NCI-H2081 treated with DMSO at 0.1 percent for 48 hours (cell line): ENCODE data around the gene OR2L8.
"Not testable (repeated sequence)": the region's sequence is repeated elsewhere in the genome, so short reads cannot be mapped to it uniquely, and the experiment has no call there.

Experiments used
- DNase-seq: peaks from one replicate; lab custom pipeline; 2025; lab: John Stamatoyannopoulos, UW

Gene OR2L8, protein sequence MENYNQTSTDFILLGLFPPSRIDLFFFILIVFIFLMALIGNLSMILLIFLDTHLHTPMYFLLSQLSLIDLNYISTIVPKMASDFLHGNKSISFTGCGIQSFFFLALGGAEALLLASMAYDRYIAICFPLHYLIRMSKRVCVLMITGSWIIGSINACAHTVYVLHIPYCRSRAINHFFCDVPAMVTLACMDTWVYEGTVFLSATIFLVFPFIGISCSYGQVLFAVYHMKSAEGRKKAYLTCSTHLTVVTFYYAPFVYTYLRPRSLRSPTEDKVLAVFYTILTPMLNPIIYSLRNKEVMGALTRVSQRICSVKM

DNA sequence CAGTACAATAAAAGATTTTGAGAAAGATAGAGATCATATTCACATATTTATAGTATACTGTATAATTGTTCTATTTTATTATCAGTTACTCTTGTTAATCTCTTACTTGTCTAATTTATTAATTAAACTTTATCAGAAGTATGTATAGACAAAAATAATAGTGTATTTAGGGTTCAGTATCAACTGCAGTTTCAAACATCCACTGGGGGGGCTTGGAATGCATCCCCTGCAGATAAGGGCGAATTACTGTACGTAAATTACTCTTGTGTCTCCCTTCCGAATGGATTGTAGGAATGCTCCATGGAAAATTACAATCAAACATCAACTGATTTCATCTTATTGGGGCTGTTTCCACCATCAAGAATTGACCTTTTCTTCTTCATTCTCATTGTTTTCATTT, at the start of gene OR2L8:
TSS of gene OR2L8 (plus strand) at position 301 of the 400 bp plus-strand sequence. CDS start at position 301, 0 bp downstream.
- DNase-seq, result no peak

DNA sequence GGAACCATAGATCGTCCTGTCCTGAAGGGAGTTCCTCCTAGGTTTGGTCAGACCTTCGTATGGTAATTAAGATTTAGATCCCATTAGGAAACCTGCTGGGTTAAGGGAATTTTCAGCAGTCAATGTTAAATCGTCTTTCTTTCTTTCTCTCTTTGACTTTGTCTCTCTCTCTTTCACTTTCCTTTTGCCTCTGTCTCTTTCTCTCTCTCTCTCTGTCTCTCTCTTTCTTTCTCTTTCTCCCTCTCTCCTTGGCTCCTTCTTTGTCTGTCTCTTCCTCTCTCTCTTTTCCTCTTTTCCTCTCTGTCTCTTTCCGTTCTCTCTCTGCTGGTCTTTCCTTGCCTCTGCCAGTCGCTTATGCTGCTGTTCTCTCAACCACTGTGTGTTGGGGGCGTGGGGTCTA, 44.5 kb upstream of the OR2L8 start:
- DNase-seq, result no peak

DNA sequence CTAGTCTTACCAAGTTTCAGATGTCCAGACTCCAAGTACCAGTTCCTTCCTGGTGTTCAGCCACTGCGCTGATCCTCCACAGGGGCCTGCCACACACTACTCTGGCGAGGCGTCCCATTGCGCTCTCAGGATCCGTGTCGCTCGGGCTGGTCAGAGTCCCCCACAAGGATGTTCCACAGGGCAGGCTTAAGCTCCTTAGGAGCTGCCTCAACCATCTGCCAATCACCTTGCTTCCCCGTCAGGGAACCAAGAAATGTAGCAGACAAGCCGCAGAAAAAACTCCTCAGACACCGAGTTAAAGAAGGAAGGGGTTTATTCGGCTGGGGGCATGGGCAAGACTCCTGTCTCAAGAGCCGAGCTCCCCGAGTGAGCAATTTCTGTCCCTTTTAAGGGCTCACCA, 43.5 kb upstream of the OR2L8 start:
- no peak for DNase-seq

DNA sequence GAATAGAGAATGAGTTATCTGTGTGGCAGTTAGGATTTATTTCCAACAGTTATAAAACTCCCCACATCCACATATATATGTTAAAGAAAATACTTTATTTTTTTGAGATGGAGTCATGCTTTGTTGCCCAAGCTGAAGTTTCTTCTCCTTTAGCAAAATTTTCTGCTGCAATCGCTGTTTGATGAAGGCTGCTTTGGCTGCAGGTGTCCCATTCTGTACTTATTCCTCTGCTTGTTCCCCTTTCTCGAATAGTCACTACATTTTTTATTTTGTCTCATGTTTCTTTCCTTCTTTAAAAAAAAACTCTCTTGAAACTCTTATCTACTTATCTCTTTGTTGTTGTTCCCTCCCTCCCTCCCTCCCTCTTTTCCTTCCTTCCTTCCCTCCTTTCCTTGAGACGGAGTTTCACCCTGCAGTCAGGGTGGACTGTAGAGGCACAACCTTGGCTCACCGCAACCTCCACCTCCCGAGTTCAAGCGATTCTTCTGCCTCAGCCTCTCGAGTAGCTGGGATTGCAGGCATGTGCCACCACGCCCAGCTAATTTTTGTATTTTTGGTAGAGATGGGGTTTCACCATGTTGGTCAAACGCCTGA, 42.7 kb upstream of the OR2L8 start:
- DNase-seq, result no peak

DNA sequence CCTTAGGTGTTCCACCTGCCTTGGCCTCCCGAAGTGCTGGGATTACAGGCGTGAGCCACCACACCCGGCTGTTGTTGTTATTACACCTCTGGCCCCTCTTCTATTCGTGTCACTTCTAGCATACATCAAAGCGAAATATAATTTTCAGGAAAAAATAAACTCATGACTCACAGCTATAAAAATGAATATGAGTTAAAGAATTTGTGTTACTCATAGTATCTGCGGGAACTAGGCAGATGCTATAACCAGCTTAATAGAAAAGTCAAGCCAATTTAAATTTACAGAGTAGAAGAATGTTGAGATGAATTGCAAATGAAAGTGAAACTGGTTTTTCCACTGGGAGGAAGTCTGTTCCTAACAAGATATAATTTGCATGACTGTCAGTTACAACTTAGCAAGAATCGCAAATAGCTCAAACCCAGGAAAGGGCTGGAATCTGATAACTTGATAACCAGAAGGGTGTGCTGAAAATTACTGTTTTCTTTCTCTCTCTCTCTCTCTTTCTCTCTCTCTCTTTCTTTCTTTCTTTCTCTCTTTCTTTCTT, 42.1 kb upstream of the OR2L8 start:
- DNase-seq, result no peak

DNA sequence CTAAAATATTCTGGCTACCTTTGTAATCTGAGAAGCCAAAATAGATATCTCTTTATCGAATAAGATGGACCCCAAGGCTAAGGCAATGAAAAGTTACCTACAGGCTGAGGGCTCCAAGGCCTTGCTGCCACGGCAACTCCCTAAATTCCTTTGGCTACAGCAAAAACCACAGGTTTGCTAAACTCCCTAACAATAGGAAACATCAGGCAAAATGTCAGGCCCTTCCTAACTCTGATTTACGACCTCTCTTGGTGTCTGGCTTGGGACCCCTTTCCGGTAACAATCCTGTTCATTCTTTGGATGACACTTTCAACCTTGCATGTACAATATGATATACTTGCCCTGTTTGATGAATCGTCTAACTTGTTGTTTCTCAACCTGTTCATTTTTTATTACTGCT, 39.9 kb upstream of the OR2L8 start:
- DNase-seq, result no peak

DNA sequence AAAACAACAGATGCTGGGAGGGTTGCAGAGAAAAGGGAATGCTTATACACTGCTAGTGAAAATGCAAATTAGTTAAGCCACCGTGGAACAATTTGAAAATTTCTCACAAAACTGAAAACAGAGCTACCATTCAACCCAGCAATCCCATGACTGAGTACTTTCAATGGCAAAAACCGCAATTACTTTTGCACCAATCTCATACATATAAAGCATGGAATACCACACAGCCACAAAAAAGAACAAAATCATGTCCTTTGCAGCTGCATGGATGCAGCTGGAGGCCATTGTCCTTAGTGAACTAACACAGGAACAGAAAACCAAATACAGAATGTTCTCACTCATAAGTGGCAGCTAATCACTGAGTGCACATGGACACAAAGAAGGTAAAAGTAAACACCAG, 34.9 kb upstream of the OR2L8 start:
- DNase-seq, result no peak

DNA sequence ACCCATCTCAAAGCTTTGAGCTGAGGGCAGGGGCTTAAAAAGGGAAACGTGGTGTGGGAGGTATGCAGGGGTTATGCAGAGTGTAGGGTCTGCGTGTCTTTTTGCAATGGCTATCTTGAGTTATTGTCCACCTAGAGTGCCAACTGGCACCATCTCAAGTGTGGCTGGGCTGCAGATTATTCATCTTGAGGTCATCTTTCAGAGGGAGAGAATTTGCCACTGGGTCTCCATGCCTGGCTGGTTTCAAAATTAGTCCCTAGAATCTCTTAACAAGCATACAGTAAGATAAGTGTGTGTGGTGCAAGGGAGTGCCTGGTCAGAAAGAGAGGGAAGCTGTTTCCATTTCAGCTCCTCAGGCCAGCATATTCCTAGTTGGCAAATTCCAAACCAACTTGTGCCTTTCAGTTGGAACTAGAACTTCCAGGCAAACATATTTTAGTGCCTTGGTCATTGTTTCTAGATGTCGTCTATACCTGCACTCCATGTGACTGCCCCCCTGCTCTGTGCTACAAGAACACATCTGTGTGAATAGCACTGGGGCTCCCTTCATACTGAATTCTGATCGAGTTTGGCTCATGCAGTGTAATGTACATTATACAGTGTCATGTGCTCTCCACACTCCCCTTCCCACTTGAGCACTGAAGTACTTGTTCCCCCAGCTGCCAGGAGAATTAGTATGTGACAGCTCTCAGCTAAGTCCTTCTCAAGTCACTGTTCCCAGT, 33.6 kb upstream of the OR2L8 start:
- DNase-seq, result no peak

DNA sequence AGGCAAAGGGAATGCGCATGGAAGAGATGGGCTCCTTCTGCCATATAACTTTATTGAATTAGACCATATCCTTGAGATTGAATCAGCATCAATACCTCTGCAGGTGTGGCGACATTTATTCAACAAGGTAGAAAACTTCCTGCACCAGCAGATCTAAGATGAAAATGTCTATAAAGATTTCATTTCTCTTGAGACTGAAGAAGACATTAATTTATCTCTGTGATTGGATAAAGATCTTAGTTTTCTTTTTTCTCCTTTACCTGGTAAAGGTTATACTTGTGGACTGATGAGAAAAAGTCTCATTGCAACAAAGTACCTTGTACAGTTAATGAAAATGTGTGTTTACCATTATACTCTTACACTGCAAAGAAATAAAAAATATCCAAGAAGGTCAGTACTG, 28.7 kb upstream of the OR2L8 start, which contains the start of gene OR2T8:
TSS of gene OR2T8 (plus strand) at position 301 of the 400 bp plus-strand sequence. CDS start 766 bp downstream, outside the sequence.
- no peak for DNase-seq

DNA sequence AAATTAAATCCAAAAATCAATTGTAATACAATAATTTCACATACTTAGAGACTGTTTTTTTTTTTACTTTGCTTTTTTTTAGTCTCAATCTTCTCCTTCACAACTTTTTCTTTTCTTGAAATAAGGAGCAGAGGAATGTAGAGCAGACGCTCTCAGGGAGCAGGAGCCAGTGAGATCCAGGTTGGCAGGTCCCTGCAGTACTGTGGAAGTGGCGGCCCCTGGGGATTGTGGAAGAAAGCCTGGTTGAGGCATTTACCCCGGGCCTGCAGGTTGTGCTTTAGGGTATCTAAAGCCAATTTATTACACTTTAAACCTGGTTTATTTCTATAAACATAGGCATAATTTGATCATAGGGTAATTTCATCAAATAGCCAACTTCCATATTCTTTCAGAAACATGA, 24.7 kb upstream of the OR2L8 start:
- DNase-seq, result no peak

DNA sequence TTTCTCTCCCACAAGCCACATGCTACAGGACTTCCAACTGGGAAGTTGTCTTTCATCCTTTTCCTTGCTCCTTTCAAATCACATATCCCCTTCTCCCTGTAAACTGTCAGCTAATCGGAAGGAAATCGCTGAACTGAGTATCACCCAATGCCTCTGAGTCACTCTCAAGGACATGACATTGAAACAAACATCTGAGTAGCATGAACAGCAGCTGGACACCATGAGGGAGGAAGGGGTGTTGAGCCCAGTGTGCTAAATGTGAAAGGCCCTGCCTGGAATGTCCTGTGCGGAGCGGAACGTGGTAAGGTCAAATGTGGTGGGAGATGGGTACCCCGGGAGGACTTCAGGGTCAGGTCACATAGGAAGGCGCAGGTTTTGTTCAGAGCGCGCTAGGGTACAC, 23.8 kb upstream of the OR2L8 start, which contains the start of gene OR2AJ1:
TSS of gene OR2AJ1 (plus strand) at position 22 of the 400 bp plus-strand sequence. CDS start 8,880 bp downstream, outside the sequence.
- no peak for DNase-seq

DNA sequence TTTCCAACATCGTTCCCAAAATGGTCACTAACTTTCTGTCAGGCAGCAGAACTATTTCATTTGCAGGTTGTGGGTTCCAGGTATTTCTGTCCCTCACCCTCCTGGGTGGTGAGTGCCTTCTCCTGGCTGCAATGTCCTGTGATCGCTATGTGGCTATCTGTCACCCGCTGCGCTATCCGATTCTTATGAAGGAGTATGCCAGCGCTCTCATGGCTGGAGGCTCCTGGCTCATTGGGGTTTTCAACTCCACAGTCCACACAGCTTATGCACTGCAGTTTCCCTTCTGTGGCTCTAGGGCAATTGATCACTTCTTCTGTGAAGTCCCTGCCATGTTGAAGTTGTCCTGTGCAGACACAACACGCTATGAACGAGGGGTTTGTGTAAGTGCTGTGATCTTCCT, 14.7 kb upstream of the OR2L8 start:
- no peak for DNase-seq

DNA sequence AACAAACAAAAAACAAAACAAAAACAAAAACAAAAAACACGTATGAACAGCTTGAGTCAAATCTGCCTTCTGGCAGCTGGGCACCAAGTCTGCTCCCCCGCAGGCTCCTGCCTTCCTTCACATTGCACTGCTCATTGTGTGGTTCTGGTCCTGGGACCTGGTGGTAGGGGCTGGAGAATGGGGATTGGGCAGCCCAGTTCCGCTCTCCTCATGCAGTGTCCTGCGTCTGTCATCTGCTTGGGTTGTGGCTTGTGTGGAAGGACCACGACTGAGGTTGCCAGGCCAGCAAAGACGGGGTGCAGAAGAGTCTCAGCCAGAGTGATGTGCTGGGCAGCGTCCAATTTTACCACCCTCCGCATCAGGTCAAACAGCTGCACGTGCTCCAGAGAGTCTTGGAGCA, 12.9 kb upstream of the OR2L8 start:
- DNase-seq, result no peak

DNA sequence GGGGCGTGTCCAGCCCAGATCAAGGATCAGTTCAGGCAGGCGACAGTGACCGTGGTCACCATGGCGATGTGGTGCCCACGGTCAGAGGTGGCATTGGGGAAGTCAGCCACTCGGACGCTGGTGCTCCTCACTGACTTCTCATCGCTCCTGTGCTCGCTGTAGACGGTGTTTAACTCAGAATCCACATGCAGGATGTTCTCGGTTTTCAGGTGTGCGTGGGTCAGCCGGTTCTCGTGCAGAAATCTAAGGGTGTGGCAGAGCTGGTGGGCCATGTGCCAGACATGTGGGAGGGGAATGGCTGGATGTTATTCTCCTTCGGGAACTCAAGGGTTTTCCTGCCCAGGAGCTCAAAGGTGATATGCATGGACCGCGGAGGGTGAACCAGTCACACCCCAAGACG, 12.2 kb upstream of the OR2L8 start:
- no peak for DNase-seq

DNA sequence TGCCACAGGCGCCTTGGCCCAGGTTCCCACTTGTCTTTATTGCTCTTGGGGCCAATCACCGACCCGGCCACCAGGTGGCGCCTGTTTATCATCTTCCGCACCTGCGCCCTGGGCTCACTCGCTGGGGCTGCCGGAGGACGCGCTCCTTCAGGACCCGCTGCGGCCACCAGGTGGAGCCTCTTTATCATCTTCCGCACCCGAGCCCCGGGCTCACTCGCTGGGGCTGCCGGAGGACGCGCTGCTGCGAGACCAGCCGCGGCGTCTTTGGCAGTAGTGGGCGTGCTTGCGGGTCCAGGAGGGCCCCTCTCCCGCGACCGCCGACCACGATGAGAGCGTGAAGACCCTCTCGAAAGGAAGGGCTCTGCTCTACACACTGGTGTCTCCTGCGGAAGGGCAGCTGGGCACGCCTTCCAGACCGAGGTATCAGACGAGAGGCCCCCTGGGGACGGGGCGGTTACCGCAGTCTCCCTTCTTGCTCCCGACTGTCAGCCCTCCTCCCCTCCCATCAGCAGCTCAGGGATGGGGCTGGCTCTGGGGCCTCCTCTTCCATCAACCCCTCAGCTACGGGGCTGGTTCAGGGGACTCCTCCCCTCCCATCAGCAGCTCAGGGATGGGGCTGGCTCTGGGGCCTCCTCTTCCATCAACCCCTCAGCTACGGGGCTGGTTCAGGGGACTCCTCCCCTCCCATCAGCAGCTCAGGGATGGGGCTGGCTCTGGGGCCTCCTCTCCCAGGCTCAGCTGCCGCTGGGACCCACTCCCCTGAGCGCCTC, 11.5 kb upstream of the OR2L8 start:
- not testable (repeated sequence) for DNase-seq

DNA sequence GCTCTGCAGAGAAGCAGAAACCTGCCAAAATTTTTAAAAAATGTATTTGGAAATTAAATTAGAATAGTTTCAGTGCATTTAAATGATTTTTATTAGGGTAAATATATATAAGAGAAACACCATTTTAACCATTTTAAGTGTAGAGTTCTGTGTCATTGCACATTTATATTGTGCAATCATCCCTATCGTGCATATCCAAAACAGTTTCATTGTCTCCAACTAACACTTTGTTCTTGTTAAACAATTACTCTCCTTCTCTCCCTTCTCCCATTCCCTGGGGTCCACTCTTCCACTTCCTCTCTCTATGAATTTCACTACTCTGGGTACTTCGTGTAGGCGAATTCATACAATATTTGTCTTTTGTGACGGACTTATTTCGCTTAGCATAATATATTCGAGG, 6.0 kb upstream of the OR2L8 start:
- no peak for DNase-seq

DNA sequence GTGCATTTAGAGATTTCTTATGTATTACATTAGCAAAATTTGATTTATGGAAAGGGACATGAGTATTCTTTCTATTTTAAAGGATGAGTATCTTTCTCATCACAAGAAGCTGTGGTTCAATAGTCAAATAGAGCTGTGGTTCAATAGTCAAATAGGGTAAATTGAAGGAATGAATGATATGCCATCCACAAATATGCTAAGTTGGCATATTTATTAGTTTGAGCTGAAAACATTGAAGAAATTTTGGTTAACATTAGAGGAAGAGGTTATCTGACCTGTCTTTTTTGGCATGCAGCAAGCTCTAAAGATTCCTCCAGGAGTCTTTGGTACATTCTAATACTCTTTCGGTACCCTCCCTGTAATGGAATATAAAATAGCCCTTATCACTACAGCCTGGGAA, 4.8 kb downstream of the OR2L8 start:
- no peak for DNase-seq

DNA sequence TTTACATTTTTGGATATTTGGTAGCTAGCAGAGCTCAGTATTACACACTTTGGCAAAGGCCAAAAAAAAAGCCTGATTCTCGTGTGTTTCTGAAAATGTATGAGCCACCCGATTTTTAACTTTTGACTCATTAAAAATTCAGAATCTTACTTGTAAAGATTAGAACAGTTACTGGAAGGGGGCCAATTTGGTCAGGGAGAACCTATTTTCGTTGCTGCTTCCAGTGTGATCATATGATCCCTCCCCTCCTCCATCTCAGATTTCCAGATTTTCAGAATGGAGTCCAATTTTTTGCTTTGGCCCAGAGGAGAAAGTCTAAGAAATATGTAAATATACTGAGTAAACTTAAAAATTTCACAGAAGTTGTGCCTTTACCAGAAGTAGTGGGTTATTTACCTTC, 13.1 kb downstream of the OR2L8 start:
- no peak for DNase-seq

DNA sequence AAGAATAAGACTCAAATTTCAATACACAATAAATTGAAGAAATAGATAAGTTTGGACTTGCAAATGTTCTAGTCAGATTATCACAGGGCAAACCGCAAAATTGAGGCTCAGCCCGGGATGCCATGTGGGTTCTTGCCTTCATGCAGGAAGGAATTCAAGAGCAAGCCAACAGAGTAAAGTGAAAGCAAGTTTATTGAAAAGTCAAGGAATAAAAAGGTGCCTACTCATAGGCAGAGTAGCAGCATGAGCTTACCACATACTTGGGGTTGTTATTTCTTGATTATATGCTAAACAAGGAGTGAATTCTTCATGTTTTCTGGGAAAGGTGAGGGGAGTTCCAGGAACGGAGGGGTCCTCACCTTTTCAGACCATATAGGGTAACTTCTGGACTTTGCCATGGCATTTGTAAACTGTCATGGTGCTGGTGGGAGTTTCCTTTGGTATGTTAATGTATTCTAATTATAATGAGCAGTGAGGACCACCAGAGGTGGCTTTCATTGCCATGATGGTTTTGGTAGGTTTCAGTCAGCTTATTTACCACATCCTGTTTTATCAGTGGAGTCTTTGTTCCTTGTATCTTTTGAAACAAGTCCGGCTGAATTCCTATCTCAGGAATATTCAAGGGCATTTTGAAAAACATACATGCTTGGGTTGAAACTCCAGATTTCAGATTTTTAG, 14.4 kb downstream of the OR2L8 start:
- DNase-seq, result no peak

DNA sequence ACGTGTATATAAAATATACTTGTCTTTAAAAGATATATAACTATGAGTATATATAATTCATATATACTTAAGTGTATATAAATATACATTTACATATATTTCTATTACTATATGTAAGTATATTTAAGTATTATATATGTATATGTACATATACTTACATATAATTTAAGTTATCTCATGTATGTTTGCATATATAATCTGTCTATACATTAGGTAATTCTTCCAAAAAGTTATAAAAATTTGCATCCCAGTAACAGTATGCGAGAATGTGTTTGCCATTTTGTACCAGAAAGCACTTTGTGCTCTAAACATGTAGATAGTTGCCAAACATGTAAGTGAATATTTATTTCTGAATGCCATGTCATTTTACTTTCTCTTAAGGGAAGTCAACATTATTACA, 16.3 kb downstream of the OR2L8 start, which contains the start of gene OR2AK2:
TSS of gene OR2AK2 (plus strand) at position 301 of the 400 bp plus-strand sequence. CDS start 144 bp downstream, outside the sequence.
- no peak for DNase-seq

DNA sequence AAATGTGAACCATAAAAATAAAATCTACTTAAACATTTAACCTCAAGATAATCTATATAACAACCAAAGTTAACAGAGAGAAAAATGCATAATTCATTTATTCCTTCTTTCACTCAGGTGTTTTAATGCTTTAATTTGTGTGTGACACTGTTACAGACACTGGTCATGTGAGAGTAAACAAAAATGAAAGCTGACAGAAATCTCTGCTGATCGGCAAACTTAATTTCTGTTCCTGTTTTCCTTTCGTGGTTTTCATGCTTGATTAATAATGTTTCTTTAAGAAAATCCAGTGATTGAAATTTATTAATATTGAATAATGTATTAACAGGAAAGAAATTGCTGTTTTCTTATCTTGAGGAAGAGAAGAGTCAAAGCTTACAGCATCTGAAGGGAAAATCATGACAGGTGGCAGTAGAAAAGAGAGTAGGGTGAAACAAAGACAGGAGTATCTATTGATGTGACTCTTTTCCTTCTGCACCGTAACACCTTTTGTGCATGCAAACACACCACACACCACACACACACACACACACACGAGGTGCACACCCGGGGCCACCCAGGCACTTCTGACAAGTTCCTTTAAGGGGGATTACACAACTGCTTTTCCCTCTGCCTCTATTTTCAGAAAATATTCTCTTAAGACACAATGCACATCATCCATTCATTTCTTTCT, 18.0 kb downstream of the OR2L8 start:
- DNase-seq, result no peak
